SU-DHL-6 (cell line): ENCODE data around the gene HACL1.

Source experiments
- H2AFZ ChIP-seq: fragments of 200-600 bp; sonication (generic); 2 replicates; pipeline ENCODE4 v1.6.1; 2014; ENCODE audit warnings: low read depth, mild to moderate bottlenecking, moderate library complexity, mixed read lengths, antibody characterized with exemption, low read length; ENCODE audit not compliant: severe bottlenecking
- H3F3A ChIP-seq: fragments of 200-600 bp; shearing (Covaris generic); 2 replicates; pipeline ENCODE4 v1.6.0; 2016; ENCODE audit warnings: antibody characterized with exemption, mild to moderate bottlenecking; ENCODE audit not compliant: insufficient read depth
- H3K27ac ChIP-seq: fragments of 200-600 bp; sonication (generic); 2 replicates; pipeline ENCODE4 v1.5.1; 2016; ENCODE audit warnings: low read depth, mild to moderate bottlenecking, low read length, moderate library complexity, mixed read lengths
- H3K27me3 ChIP-seq: fragments of 200-600 bp; sonication (generic), shearing (Covaris generic); 2 replicates; pipeline ENCODE4 v1.6.0; 2014; ENCODE audit warnings: mild to moderate bottlenecking, low read length
- H3K36me3 ChIP-seq: fragments of 200-600 bp; sonication (generic); 2 replicates; pipeline ENCODE4 v1.6.1; 2014; ENCODE audit warnings: mild to moderate bottlenecking, low read length, mixed read lengths
- H3K4me2 ChIP-seq: fragments of 300-600, 200-600 bp; shearing (Covaris generic), sonication (generic); 2 replicates; pipeline ENCODE4 v1.6.0; 2014; ENCODE audit warnings: low read length, low read depth, mild to moderate bottlenecking; ENCODE audit not compliant: poor library complexity, severe bottlenecking
- H3K4me3 ChIP-seq: fragments of 200-600 bp; sonication (generic); 2 replicates; pipeline ENCODE4 v1.5.1; 2014; ENCODE audit warnings: antibody characterized with exemption, low read length, mild to moderate bottlenecking, mixed read lengths; ENCODE audit not compliant: insufficient read depth, poor library complexity, severe bottlenecking
- H3K79me2 ChIP-seq: fragments of 200-600 bp; sonication (generic); 2 replicates; pipeline ENCODE4 v1.6.1; 2014; ENCODE audit warnings: mild to moderate bottlenecking, low read length, moderate library complexity; ENCODE audit not compliant: insufficient read depth
- H3K9ac ChIP-seq: fragments of 200-600 bp; sonication (generic); 2 replicates; pipeline ENCODE4 v1.7.0; 2014; ENCODE audit warnings: mild to moderate bottlenecking, low read length
- H3K9me2 ChIP-seq: fragments of 200-600 bp; sonication (generic); replicated peaks from 2 replicates; pipeline ENCODE4 v1.6.1; 2014; ENCODE audit warnings: low read length; ENCODE audit not compliant: insufficient read depth
- H3K9me3 ChIP-seq: fragments of 200-600 bp; sonication (generic); 2 replicates; pipeline ENCODE4 v1.6.1; 2014; ENCODE audit warnings: low read length, mixed read lengths; ENCODE audit not compliant: insufficient read depth
- H4K20me1 ChIP-seq: fragments of 200-600 bp; sonication (generic); 2 replicates; pipeline ENCODE4 v1.6.1; 2014; ENCODE audit warnings: low read depth, mild to moderate bottlenecking, antibody characterized with exemption, low read length, moderate library complexity, mixed read lengths
- EZH2phosphoT487 ChIP-seq: fragments of 200-600 bp; sonication (generic), shearing (Covaris generic); conservative IDR thresholded peaks from 2 replicates; pipeline ENCODE4 v1.6.1; 2018; ENCODE audit warnings: mild to moderate bottlenecking, antibody characterized with exemption, low read length, moderate library complexity, mixed read lengths
- TF ChIP-seq, protein P1 (sequence below): fragments of 200-600 bp; sonication (generic); IDR thresholded peaks from one replicate; pipeline ENCODE4 v1.5.1; 2017; ENCODE audit warnings: antibody characterized with exemption, mild to moderate bottlenecking, low read length, moderate library complexity; ENCODE audit not compliant: insufficient read depth, poor library complexity, severe bottlenecking

Gene HACL1

GRCh38 chr3:15541371-15541770 lies 60.0 kb downstream of the HACL1 start:
- Histone ChIP-seq H3K9me2 (no peaks in the 10 kb centered on the region), H2AFZ (no peak overlapping the region), H3K9ac (no peak overlapping the region), H3K27me3 (no peaks in the 10 kb centered on the region), H4K20me1 (no peaks in the 10 kb centered on the region), H3F3A (no peaks in the 10 kb centered on the region), H3K79me2 (no peaks in the 10 kb centered on the region), H3K4me3 (no peak overlapping the region), H3K27ac (no peak overlapping the region), H3K36me3 (no peaks in the 10 kb centered on the region), H3K9me3 (no peaks in the 10 kb centered on the region), H3K4me2 (no peak overlapping the region)
- TF ChIP-seq EZH2phosphoT487, result no peak
- TF ChIP-seq, protein P1, sequence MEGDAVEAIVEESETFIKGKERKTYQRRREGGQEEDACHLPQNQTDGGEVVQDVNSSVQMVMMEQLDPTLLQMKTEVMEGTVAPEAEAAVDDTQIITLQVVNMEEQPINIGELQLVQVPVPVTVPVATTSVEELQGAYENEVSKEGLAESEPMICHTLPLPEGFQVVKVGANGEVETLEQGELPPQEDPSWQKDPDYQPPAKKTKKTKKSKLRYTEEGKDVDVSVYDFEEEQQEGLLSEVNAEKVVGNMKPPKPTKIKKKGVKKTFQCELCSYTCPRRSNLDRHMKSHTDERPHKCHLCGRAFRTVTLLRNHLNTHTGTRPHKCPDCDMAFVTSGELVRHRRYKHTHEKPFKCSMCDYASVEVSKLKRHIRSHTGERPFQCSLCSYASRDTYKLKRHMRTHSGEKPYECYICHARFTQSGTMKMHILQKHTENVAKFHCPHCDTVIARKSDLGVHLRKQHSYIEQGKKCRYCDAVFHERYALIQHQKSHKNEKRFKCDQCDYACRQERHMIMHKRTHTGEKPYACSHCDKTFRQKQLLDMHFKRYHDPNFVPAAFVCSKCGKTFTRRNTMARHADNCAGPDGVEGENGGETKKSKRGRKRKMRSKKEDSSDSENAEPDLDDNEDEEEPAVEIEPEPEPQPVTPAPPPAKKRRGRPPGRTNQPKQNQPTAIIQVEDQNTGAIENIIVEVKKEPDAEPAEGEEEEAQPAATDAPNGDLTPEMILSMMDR, result no peak

- H3K79me2 ChIP-seq, result no peaks in the 10 kb centered on the region
- no peaks in the 10 kb centered on the region for H4K20me1 ChIP-seq
- H3K27ac ChIP-seq, result no peak overlapping the region
- no peak overlapping the region for H3K4me3 ChIP-seq
- H3K9me2 ChIP-seq, result no peaks in the 10 kb centered on the region
- H3K4me2 ChIP-seq, result no peak overlapping the region
- no peaks in the 10 kb centered on the region for H3K9me3 ChIP-seq
- no peaks in the 10 kb centered on the region for H3K27me3 ChIP-seq
- no peaks in the 10 kb centered on the region for H3F3A ChIP-seq
- TF ChIP-seq, protein P1, result no peak
- no peak for TF ChIP-seq EZH2phosphoT487
- no peak overlapping the region for H3K9ac ChIP-seq
- no peaks in the 10 kb centered on the region for H3K36me3 ChIP-seq
- H2AFZ ChIP-seq, result no peak overlapping the region
Measured at GRCh38 chr3:15539066-15539465, 62.3 kb downstream of the HACL1 start.

DNA sequence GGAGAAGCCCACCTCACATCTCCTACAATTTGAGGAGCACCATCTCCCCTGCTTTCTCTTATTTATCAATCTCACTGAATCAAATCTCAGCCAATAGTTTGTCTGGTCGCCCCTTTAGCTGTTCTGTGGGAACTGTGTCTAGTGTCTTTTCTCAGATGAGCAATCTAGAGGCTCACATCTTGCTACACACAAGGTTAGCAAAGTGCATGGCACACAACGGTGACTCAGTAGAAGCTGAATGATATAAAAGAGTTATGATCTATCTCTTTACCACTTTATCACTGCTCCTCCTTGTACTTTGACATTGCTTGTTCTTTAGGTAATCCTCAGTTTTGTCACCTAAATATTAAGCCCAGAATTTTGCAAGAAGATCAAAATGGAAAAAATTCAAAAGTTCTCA lies 63.0 kb downstream of the HACL1 start:
- Histone ChIP-seq H3K4me3 (no peak overlapping the region), H3K9me3 (no peaks in the 10 kb centered on the region), H3K9me2 (no peaks in the 10 kb centered on the region), H3K79me2 (no peaks in the 10 kb centered on the region), H3K4me2 (no peak overlapping the region), H2AFZ (no peak overlapping the region), H3K27me3 (no peaks in the 10 kb centered on the region), H3F3A (no peaks in the 10 kb centered on the region), H3K27ac (no peak overlapping the region), H3K9ac (no peak overlapping the region), H3K36me3 (no peaks in the 10 kb centered on the region), H4K20me1 (no peaks in the 10 kb centered on the region)
- TF ChIP-seq, protein P1, result no peak
- no peak for TF ChIP-seq EZH2phosphoT487
